HG03521 (cell line): ENCODE data around the gene TTC29.
"Not testable (repeated sequence)": the region's sequence is repeated elsewhere in the genome, so short reads cannot be mapped to it uniquely, and the experiment has no call there.

ENCODE experiments used
- ATAC-seq: cut with Tn5 transposase; IDR thresholded peaks from one replicate; pipeline ENCODE4 v1.9.1; 2021; ENCODE audit warnings: mild to moderate bottlenecking, moderate library complexity; ENCODE audit not compliant: unreplicated experiment

The TTC29 gene

DNA sequence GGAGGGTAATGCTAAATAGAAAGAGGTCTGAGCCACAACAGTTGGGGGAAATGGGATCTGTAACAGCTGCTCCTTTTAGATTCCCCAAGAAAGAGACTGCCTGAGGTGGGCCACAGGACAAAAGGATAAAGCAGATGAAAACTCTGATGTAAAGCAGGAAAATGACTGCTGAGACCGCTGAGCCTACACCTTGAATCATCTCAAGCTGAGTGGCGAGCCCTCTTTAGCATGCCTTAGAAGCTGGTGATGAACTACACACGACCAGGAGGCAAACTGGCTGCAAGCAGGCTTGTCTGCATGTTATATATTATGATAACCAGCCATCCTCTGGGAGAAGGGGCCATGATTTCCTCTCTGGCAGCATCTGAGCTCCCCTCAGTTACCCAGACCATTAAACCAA is 88.4 kb downstream of the TTC29 start:
- ATAC-seq = no peak

DNA sequence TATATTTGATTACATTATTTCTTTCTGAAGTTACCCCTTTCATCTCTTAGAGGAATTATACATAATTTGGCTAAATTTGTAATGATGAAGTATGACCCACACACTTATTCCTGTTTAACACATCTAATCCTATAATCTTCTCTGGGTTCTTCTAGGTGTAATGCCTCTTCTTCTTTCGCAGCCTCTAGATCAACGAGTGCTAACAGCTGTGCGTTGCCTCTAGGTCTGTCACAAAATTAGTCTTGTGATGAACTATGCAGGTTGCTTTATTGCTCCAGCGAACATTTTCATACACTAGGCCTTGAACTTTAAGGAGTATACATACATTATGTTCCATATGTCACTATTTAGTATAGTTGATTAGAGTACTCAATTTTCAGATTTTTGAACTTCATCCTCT is 89.9 kb downstream of the TTC29 start:
- no peak for ATAC-seq

DNA sequence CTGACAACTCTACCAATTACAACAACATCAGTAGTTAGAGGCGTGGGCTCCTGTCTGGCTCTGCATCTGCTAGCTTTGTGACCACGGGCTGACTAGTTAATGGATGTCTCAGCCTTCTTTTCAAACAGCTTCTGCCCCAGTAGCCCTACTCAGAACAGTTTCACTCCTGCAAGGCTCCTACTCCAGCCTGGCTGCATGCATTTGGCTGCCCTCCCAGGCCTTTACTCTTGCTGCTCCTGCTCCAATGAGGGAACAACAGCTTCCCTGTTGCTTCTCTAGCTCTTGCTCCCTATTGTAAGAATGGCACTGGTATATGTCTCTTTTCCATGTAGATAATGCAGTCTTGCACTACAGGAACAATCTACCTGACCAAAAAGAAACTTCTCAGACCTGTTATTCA is 93.3 kb downstream of the TTC29 start:
- no peak for ATAC-seq

DNA sequence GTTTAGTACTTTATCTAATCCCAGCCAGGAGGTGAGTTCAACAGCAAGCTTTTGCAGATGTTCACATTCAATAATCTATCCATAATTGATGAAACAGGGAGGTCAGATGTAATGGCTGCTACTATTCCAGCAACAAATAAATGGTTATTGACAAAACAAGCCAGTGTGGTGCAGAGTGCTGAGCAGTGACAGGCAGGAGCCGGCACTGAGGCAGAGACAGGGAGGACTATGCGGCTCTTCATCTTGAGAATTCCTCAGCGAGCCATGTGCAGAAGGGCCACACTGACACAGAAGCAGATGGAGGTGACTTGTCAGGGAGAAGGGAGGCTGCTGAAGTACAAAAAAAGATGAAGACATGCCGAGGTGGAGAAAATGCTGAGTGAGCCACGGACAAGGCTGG is 98.3 kb downstream of the TTC29 start:
- ATAC-seq = no peak

- ATAC-seq = no peak
These were observed 98.8 kb downstream of the TTC29 start for GRCh38 chr4:146846882-146847281.

DNA sequence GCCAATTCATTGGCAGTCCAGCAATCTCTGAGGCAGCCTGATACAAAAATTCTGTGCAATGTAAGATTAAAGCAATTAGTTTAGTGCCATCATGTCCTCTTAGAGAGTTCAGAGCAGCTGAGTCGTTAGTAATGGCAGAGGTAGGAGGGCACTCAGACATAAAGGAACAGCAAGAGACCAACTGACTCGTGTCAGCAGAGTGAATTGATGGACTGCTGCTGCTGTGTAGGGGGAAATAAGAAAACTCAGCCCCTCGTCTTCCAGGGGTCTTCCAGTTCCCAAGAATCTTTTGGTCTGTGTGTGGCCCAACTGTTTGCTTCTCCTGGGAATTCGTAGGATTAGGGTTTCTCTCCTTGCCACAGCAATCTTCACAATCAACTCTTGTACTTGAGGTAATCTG is 100.9 kb downstream of the TTC29 start:
- no peak for ATAC-seq

DNA sequence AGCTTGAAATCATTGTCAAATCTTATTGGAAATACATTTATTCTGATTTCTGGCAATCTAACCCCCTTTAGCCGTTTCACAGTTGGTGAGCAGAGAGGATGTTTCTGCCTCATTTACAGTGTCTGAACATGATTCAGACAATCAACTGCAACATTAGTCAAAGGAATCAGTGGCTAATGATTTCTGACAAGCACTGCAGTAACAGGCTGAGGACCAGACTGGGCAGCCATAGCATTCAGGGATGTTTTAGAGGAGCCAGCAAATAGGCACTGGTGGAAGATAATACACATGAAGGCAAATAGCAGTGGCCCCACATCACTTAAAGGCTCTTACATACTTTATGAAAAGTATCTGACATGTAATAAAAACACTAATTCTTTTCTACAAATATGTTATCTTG is 102.8 kb downstream of the TTC29 start:
- no peak for ATAC-seq

DNA sequence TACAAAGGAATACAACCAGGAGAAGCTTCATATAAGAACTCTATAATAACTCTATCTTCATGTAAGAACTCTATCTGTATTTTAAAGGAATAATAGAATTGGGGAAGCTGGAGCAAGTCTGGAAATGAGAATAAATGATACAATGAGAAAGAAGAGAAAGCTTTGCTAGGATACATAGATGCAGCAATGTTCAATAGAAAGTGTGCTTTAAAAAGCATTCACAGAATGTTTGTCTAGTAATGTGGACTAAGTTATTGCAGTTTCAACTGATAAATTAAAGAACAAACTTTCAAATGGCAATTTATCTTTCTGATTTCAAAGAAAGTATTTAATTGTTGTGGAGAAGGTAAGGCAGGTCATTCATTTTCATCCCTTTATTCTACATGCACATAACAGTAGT is 104.9 kb downstream of the TTC29 start:
- no peak for ATAC-seq

DNA sequence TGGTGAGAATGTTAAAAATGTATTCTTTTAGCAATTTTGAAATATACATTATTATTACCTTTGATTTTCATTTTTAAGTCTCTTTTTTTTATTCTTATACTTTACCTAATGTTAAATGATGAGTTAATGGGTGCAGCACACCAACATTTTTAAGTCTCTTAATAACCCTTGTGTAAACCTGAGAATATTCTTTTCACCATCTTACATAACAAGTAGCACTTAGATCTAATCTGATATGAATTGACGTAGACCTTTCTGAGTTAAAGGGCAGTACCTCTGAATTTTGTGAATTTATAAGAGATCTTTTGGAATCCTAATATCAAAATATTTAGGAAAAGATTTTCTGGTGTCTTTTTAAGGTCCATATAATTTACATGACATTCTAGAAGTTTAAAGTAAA is 110.6 kb downstream of the TTC29 start:
- no peak for ATAC-seq

DNA sequence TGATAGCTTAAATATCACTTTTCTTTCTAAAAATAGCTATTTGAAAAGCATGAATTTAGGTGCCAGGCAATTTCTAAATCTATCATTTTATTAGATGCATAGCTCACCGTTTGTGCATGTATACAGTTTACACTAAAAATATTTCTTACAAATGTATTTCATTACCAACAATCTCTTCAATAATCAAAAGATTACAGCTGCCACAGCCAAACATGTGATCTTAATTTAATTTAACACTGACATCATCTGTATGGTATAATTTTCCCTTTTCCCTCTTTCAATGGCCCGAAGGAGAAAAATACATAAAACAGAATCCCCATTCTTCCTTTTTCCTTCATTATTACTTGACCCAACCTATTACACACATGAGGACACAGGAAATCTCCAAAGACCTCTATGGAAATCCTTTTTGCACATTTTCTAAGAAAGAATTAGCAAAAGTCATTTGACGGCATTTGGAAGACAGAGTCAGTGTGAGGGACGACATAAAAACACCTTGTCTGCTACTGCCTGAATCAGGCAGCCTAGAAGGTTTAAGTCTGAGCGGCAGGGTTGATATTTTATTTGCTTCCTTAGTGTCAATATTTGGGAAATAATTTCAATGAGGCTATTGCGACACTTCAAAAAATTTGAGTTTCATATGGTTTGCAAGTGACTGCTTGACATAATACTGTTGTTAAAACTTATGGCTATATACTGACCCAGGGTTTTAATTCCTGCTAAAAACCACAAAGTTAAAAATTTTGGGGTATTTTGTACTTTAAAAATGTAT is 111.2 kb downstream of the TTC29 start:
- ATAC-seq = no peak

GRCh38 chr4:146833530-146833929 is 112.1 kb downstream of the TTC29 start:
- ATAC-seq = no peak

- ATAC-seq = not testable (repeated sequence)
These were observed 122.7 kb downstream of the TTC29 start for GRCh38 chr4:146822980-146823379.

DNA sequence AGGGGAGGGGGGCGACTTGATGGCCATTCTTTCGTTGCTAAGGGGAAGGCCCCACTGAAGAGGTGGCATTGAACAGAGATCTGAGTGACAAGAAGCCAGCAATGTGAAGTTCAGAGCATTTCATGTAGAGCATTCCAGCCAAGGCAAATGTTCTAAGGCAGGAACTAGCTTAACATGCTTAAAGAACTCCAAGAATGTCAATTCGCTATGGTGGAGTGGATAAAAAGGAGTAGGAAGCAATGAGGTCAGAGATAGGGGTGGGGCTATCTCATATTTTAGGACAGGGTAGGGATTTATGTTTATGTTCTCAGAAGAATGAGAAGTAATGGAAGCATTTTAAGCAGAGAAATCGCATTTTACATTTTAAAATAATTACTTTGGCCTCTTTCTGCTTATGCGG is 130.9 kb downstream of the TTC29 start:
- ATAC-seq = no peak

DNA sequence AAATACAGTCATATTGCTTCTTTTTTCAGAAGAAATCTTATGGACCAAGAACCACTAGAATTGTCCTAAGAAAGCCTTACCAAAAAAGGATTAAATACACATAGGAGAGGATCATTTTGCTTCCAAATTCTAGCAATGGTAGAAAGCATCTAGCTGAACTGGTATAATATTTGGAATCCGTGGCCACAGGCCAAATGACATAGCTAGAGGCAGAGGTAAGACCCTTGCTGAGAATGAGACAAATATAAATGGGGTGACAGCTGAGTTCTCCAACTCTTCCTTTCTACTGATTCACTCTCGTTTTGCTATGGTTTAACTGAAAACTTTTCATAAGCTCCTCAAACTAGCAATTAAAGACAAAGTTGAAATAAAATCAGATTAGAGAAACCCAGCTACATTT is 150.0 kb downstream of the TTC29 start:
- ATAC-seq = no peak

DNA sequence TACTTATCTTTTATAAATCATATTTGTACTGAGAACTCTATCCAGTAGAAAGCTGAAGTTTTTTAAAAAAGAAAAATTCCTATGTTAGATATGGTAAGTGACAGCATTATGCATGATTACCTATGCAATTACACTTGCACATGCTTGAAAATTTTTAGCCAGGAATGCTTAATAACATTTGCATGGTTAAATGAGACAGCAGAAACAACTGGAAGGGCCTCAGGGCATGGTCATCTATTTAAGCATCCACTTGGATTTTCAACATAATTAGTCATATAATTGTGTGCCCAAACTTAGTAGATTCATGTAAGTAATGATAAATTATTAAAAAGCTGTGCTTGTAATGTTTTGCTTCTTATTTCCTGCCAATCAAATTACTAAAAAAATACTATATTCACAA is 151.9 kb downstream of the TTC29 start:
- ATAC-seq = no peak

- no peak for ATAC-seq
These were observed 154.2 kb downstream of the TTC29 start for GRCh38 chr4:146791439-146791838.

DNA sequence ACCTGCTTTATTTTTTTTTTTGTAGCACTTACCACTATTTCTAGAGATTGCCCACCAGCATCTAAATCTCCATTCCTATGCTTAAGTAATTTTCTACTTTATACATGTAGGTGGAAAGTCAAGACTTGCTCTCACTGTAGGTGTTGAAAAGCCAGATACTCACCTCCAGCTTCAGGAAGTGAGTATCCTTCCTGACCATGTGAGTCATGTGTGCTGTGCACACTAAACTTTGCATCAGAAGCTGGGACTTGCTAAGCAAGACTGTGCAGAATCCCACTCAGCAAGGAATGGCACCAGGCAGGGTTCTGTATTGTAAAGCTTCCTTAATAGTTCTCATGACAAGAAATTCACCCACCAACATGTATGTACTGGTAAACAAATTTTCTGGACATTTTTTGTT is 155.1 kb downstream of the TTC29 start:
- ATAC-seq = no peak

- no peak for ATAC-seq
These were observed 157.9 kb downstream of the TTC29 start for GRCh38 chr4:146787731-146788130.

- no peak for ATAC-seq
These were observed 169.0 kb downstream of the TTC29 start for GRCh38 chr4:146776691-146777090.

GRCh38 chr4:146763560-146763959 is 182.1 kb downstream of the TTC29 start:
- no peak for ATAC-seq

DNA sequence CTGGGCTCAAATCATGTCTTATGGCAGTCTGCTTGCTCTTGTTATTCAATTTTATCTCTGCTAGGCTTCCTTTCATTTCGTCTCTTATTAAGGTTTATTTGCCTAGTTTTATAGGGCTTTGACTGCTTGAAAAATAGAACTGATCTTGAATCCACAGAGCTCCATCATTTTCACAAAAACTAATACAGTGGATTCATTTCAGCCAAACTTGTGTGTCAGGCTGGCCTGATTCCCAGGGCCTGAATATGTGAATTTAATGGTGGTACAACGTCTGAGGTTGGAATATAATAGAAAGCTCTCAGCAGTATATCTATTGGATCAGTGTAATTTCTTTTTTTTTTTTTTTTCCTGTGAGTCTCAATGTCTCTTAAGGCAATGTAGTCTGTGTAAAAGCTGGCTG is 183.6 kb downstream of the TTC29 start:
- no peak for ATAC-seq

- ATAC-seq = no peak
These were observed 203.2 kb downstream of the TTC29 start for GRCh38 chr4:146742416-146742815.

- ATAC-seq = no peak
These were observed 206.5 kb downstream of the TTC29 start for GRCh38 chr4:146739182-146739581.
